Measurements from ENCODE around the gene MSTO1.

DNA sequence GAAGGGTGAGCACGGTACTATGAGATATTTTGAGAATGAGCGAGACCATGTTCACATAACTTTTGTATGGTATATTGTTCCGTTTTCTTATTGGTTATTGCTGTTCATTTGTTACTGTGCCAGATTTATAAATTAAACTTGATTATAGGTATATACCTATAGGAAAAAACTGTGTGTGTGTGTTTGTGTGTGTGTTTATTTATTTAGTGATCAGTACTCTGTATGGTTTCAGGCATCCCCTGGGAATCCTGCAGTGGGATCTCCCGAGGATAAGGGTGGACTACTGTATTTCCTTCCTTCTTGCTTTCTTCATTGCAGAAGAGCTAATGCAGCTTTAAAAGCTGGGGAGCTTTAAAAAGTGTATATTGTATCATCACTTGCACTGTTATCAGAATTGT is 39.4 kb upstream of the MSTO1 start:
- TF ChIP-seq, protein P1, sequence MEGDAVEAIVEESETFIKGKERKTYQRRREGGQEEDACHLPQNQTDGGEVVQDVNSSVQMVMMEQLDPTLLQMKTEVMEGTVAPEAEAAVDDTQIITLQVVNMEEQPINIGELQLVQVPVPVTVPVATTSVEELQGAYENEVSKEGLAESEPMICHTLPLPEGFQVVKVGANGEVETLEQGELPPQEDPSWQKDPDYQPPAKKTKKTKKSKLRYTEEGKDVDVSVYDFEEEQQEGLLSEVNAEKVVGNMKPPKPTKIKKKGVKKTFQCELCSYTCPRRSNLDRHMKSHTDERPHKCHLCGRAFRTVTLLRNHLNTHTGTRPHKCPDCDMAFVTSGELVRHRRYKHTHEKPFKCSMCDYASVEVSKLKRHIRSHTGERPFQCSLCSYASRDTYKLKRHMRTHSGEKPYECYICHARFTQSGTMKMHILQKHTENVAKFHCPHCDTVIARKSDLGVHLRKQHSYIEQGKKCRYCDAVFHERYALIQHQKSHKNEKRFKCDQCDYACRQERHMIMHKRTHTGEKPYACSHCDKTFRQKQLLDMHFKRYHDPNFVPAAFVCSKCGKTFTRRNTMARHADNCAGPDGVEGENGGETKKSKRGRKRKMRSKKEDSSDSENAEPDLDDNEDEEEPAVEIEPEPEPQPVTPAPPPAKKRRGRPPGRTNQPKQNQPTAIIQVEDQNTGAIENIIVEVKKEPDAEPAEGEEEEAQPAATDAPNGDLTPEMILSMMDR (IDR thresholded peaks at IDR 0.05), result no peak
- TF ChIP-seq POLR2A (IDR thresholded peaks at IDR 0.05) (no peak), POLR2AphosphoS5 (IDR thresholded peaks at IDR 0.05) (no peak)
